GM21723 (cell line): Measurements from ENCODE around the gene GMPR.

Experiments used
- ATAC-seq: cut with Tn5 transposase; IDR thresholded peaks from one replicate; pipeline ENCODE4 v1.9.1; 2021; ENCODE audit warnings: mild to moderate bottlenecking, moderate library complexity; ENCODE audit not compliant: unreplicated experiment

Gene GMPR

DNA sequence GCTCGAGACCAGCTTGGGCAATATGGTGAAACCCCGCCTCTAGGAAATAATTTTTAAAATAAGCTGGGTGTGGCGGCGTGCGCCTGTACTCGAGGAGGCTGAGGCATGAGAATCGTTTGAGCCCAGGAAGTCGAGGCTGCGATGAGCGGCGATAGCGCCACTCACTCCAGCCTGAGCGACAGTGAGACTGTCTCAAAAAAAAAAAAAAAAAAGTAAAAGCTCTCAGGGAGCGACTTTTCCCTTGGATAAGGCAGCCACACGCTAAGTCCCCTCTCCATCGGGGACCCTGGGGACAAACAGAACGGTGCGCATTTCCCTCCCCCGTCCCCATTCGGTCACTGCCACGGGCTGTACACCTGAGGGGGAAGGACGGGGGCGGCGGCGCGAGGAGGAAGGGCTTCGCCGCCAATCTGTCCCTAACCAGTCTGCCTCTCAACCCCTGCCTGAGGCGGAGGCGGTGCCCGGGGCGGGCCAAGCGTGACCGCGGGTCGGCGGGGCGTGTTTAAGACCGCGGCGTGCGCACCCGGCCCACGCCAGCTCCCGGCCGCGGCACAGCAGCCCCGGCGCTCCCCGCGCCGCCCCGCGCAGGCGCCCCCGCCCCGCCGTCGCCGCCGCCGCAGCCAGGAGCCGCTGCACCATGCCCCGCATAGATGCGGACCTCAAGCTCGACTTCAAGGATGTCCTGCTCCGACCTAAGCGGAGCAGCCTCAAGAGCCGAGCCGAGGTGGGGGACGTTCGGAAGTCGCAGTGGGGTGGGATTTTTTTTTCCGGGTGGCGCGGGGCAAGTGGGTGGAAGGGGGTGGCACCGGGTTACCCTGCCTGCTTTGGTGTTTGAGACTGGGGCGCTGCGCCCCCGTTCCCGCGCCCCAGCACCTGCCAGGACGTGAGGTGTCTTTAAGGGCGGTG, at the start of gene GMPR:
Gene GMPR, plus strand, starts transcription at position 531 of the 906 bp plus-strand sequence. Its CDS starts 107 bp downstream, at position 638.
- peak; percentile 74 for ATAC-seq

DNA sequence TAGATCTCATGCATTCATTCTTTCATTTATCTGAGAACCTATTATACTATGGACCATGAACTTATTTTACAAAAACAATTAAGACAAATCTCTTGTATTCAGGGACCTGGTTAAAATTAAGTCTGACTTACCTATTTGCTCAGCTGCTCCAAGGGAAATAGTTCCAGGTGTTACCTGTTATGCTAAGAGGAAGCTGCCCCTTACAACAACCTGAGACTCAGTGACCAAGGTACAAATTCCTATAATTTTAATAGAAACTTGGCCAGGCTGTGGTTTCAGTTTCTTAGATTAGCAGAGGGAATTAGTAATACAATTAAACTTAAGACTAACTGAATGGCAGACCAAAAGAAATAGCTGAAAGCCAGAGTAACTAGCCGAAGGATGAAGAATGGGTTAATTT, 48.2 kb upstream of the GMPR start:
- ATAC-seq: no peak

DNA sequence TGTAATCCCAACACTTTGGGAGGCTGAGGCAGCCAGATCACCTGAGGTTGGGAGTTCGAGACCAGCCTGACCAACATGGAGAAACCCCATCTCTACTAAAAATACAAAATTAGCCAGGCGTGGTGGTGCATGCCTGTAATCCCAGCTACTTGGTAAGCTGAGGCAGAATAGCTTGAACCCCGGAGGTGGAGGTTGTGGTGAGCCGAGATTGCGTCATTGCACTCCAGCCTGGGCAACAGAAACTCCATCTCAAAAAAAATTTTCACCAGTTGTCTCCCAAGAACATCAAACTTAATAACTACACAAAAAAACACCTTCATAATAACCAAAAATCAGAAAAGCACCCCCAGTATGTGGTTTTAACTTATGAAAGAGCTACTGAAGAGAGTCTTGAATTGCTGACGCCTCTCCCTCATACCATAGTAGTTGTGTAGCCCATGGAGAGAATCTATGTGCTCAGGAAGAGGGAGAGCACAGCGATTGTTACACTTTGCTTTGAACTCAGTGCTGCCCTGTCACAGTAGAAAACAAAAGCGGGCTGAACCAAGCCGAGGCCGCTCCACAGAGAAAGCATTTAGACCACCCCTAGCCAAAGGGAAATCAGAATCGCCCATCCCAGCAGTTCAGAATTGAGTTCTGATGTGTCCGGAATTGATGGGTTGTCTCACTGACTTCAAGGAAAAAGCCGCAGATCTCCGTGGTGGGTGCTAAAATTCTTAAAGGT, 42.0 kb upstream of the GMPR start:
- ATAC-seq: no peak

DNA sequence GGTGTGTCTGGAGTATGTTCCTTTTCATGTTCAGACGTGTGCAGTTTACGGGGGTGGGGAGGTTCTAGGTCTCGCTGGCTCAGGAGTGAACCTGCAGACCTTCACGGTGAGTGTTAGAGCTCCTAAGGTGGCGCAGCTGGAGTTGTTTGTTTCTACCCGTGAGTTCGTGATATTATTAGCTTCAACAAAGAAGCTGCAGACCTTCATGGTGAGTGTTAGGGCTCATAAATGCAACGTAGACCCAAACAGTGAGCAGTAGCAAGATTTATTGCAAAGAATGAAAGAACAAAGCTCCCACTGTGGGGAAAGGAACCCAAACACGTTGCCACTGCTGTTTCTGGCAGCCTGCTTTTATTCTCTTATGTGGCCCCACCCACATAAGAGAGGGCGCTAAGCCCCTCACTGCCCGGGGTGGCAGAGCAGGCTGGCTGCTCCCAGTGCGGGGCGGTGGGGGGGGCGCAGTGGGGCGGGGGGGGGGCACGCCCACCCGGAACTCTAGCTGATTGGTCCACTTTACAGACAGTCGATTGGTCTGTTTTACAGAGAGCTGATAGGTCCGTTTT, 41.3 kb upstream of the GMPR start:
- no peak for ATAC-seq

DNA sequence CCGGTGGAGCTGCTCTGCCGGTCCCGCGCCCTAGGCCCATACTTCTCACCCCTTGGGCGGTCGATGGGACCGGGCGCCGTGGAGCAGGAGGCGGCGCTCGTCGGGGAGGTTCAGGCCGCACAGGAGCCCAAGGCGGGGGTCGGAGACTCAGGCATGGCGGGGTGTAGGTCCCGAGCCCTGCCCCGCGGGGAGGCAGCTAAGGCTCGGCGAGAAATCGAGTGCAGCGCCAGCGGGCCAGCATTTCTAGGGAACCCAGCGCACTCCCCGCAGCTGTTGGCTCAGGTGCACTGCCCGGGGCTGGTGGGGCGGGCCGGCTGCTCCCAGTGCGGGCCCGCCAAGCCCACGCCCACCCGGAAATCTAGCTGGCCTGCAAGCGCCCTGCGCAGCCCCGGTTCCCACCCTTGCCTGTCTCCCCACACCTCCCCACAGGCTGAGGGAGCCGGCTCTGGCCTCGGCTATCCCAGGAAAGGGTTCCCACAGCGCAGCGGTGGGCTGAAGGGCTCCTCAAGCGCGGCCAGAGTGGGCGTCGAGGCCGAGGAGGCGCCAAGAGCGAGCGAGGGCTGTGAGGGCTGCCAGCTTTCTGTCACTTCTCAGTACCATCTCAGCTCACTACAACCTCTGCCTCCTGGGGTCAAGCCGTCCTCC, 40.2 kb upstream of the GMPR start:
- no peak for ATAC-seq

DNA sequence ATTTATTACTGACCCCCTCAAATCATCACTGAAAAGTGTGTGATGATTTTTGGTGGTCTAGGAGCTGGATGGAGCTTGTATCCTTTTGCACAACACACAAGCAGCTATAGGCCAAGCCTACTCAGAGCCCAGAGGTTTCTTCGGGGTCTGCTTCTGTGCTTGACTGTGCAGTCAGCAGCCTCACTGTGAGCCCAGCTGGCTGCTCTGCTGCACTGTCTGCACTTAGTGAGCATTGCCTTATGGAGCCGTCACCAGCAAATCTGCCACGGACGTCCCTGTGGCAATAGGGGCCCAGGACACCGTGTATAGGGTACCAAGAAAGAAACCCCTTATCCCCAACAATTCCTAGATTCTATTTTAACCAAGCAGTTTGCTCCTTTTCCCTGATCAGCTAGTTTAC, 38.6 kb upstream of the GMPR start:
- ATAC-seq: no peak

DNA sequence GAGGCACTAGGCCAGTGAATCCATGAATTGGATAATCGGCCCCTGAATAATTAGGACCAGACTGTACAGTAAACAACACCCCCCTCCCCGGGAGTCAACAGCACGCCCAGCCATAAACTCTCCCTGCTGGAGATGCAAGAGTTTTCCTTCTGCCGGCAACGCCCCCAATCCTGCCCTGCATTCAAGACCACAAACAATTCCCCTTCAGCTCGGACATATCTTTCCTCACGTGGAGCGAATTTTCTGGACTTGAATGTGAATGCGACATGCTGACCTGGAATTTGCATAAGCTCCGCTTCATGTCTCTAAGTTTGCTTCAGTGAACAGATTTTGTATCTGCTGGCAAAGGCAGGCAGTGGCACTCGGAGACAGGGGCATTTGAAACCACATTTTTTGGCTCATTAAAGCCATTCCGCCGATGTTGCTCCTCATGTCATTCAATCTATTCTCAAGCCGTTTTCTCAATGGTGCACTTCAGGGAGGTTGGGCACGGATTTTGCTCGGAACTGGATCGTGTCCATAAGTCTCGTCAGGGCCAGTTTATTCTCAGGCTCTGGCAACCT, 38.0 kb upstream of the GMPR start:
- no peak for ATAC-seq

DNA sequence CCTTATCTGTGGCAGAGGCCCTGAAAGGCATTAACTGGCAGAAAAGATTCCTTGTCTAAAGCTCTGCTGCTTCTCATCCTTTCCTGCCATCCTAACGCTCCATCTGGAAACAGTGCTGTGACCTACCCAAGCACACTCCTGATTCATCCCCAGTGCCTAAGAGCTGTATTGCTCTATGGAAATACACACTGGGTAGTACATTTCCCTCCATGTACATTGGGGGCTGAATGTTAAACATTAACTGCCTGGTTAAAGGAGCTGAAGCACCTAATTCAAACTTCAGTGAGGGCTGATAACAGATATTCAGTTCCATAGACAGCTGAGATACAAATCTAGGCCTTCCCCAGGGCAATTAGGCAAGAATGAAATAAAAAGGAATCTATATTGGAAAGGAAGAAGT, 36.7 kb upstream of the GMPR start:
- no peak for ATAC-seq

DNA sequence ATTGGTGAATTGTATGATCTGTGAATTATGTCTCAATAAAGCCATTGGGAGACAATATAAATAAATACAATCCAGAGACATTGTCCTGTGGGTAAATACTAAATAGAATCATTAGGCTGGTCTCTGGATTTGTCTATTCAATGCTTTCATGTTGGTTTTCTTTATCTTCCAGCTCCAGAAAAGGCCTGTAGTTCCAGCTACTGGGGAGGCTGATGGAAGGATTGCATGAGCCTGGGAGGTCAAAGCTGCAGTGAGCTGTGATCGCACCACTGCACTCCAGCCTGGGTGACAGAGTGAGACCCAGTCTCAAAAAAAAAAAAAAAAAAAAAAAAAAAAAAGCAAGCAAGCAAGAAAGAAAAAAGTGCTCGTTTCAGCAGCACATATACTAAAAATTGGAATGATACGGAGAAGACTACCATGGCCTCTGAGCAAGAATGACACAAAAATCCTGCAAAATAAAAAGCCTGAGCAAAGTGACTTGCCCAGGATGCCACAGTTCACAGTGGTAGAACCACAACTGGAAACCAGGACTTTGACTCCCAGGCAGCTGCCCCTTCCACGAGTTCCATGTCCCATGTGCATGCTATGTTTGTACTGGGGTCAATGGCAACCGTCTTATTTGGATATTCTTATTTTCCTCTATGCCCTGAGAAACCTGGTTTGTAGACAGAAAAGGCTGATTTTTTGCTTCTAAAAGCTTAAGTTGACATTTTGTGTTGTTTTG, 33.6 kb upstream of the GMPR start:
- ATAC-seq: peak; percentile 14

DNA sequence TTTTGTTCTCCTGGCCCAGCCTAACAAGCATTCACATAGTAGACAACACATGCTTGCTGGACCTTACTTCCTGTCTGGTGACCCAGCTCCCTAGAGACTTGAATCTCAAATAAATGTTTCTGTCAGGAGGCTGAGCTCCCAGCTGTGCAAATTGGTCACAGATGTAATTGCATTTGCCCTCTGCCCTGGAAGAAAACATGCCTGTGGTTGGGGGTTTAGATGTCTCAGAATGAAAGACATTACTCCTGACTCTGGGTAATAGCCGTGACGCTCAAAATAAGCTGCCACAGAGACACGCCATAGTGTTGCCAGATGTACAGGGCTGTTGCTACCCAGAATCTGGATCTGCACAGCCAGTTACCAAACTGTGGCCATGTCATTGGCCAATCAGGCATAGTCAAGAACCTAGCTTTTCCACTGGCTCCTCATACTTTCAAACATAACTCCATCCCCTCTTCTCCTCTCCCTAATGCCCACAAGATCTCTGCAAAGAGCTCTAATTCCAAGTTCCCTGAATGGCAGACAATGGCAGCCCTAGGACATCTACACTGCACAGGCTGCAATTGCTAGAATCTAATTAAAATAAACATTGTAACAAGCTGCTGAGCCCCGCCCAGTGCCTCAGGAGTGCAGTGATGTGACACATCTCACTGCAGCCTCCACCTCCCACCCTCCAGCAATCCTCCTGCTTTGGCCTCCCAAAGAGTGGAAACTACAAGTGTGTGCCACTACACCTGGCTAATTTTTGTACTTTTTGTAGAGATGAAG, 32.8 kb upstream of the GMPR start:
- peak; percentile 87 for ATAC-seq

DNA sequence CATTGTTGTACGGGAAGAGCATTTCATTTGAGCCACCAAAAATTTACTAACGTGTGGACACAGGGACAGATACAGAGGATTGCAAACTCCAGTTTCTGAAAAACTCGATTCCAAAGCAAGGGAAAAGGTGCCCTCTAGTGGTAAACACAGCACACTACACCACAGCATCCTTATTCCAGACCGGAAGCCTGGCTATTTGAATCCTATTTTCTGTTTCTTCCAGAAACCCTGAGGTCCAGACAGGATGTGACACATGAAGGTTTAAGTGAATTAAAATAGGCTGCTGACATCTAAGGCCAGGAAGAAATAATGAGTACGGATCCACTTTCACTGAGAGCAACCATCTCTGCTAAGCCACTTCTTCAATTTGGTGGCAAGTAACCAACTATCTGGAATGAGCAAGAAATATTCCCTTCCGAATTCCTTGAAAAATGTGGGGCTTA, 31.8 kb upstream of the GMPR start:
- ATAC-seq: no peak

DNA sequence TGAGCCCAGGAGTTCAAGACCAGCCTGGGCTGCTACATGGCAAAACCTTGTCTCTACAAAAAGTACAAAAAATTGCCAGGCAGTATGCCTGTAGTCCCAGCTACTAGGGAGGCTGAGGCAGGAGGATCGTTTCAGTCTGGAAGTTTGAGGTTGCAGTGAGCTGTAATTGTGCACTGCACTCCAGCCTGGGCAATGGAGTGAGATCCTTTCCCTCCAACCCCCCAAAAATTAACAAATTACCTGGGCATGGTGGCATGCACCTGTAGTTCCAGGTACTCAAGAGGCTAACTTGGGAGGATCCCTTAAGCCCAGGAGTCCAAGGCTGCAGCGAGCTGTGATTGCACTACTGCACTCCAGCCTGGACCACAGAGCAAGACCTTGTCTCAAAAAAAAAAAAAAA, 29.4 kb upstream of the GMPR start:
- ATAC-seq: no peak

DNA sequence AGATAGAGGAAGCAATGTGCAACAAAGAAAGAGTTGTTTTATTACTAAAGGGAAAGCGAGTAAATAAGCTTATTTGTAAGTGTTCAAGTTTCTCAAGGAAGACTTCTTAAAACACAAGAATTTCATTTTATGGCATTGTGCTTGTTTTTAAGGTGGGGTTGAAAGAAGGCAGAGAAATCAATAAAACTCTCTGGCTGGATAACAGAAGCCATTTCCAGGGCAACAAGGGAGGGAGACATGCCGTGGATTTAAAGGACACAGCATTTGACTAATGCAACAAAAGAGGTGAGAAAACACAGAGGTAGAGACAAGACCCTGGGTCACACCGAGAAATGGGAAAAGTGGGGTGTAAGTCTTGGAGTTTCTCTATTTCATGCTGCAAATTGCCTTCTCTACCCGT, 28.8 kb upstream of the GMPR start:
- no peak for ATAC-seq

DNA sequence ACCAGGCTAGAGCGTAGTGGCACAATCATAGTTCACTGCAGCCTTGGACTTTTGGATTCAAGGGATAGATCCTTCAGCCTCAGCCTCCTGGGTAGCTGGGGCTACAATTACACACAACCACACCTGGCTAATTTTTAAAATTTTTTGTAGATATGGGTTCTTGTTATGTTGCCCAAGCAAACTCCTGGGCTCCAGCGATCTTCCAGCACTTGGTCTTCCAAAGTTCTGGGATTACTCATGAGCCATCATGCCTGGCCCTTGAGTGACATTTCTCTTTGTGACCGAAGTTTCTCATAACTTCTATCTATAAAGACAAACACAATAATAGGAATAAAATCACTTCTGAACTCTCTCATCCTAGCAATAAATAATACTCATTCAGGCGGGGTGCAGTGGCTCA, 26.1 kb upstream of the GMPR start:
- no peak for ATAC-seq

DNA sequence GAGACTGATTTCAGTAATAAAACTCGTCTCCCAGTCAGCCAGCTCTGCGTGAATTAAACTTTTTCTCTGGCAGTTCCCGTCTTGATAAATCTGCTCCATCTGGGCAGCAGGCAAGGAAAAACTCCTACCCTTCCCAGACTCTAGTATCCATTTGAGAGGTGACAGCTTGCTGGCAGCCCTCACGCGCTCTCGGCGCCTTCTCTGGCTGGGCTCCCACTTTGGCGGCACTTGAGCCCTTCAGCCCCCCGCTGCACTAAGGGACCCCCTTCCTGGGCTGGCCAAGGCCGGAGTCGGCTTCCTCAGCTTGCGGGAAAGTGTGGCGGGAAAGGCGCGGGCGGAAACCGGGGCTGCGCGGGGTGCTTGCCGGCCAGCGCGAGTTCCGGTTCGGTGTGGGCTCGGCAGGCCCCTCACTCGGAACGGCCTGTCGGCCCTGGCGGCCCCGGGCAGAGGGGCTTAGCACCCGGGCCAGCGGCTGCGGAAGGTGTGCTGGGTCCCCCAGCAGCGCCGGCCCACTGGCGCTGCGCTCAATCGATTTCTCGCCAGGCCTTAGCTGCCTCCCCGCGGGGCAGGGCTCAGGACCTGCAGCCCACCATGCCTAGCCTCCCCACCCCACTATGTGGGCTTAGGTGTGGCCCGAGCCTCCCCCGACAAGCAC, 21.8 kb upstream of the GMPR start:
- ATAC-seq: no peak

DNA sequence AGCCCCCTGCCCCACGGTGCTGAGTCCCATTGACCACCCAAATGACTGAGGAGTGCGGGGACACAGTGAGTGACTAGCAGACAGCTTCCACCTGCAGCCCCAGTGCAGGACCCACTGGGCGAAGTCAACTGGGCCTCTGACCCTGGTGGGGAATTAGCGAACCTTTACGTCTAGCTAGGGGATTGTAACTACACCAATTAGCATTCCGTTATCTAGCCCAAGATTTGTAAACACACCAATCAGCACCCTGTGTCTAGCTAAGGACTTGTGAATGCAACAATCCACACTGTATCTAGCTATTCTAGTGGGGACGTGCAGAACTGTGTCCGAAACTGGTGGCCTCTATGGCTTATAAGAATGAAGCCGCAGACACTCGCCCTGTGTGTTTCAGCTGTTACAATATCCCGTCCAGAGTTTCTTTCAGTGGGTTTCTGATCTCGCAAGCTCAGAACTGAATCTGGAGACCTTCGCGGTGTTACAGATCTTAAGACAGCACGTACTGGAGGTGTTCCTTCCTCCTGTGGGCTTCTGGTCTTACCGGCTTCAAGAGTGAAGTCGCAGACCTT, 21.1 kb upstream of the GMPR start:
- no peak for ATAC-seq

DNA sequence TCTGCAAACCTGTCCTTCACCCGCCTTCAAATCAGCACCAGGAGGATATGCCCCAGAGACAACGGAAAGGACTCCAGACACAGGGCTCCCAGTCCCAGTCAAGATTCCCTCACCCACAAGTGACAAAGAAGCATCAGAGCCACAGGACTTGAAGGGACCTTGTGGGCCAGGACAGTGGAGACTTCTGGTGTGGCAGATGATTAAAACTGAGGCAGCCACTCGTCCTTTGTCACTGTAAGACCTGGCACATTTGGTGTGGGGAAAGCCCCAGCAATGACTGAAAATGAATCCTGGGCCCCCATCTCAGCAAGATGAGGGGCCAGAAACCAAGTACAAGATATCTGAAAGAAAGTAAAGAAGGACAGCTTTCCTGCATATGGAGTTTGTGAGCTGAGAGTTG, 15.6 kb upstream of the GMPR start:
- ATAC-seq: no peak

DNA sequence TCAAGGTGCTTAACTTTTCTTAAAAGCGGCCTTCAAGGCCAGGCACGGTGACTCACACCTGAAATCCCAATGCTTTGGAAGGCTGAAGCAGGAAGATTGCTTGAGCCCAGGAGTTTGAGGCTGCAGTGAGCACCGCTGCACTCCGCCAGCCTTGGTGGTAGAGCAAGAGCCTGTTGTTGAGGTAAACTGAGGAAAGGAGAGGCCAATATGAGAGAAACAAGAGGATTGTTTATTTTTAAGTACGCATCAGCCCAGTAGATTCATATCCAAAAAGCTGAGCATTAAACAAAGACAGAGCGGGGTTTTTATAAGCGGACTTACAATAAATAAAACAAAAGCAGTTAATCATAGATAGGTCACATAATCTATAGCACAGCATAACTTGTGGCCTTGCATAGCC, 15.0 kb upstream of the GMPR start:
- no peak for ATAC-seq

DNA sequence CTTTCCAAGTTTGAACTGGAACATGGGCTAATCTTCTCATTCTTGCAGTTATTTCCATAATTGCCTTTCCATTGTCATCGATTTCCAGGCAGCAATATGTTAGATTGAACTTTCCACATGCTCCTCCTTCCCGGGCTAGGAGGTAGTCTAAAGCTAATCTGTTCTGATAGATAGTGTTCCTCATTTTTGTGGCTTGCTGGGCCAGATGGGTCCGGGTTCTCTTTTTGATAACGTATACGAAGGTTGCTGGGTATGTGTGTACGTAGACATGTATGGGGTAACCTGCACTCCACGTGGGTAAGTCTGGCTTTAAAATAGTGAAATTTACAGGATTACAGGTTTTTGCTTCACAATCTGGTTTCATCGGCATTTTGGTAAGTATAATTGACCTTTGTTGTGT, 14.0 kb upstream of the GMPR start:
- ATAC-seq: no peak
